Calu3 (cell line): ENCODE results near the gene CECR2. TPM values are rescaled to one million over a fixed set of nuclear protein-coding genes. Genes with fewer than 3 reads are reported as not detected.

Experiments
- BruUV-seq: library from RNA; stranded (reverse); fragments of 400-500 nt; replicated peaks from 2 replicates; lab custom pipeline; 2021; lab: Mats Ljungman, UMichigan
- CTCF ChIA-PET: fragments of 300-600 bp; sonication (Branson Sonifier 250); formaldehyde crosslinking; loops from one replicate; lab custom pipeline; 2022; ENCODE audit warnings: antibody characterized with exemption; lab: Charles Lee
- DNase-seq: peaks from one replicate; pipeline ENCODE4 v3.0.0; 2022
- H3K27ac Mint-ChIP-seq: one replicate; pipeline ENCODE4 v1.8.0; 2022; ENCODE audit warnings: mixed read lengths; ENCODE audit not compliant: unreplicated experiment
- H3K27me3 Mint-ChIP-seq: one replicate; pipeline ENCODE4 v1.8.0; 2022; ENCODE audit warnings: mixed read lengths; ENCODE audit not compliant: unreplicated experiment
- H3K36me3 Mint-ChIP-seq: one replicate; pipeline ENCODE4 v1.8.0; 2022; ENCODE audit warnings: mild to moderate bottlenecking, moderate library complexity, mixed read lengths; ENCODE audit not compliant: insufficient read depth, unreplicated experiment
- H3K4me1 Mint-ChIP-seq: one replicate; pipeline ENCODE4 v1.8.0; 2022; ENCODE audit warnings: mild to moderate bottlenecking, low read depth, mixed read lengths; ENCODE audit not compliant: unreplicated experiment
- H3K4me3 Mint-ChIP-seq: one replicate; pipeline ENCODE4 v1.8.0; 2022; ENCODE audit warnings: mild to moderate bottlenecking, low read depth, moderate library complexity, mixed read lengths; ENCODE audit not compliant: unreplicated experiment
- H3K9me3 Mint-ChIP-seq: one replicate; pipeline ENCODE4 v1.8.0; 2022; ENCODE audit warnings: low read depth, mixed read lengths; ENCODE audit not compliant: unreplicated experiment
- CTCF ChIP-seq: fragments of 200-600 bp; IDR thresholded peaks from one replicate; pipeline ENCODE4 v1.8.0; 2022; ENCODE audit warnings: antibody characterized with exemption; ENCODE audit not compliant: unreplicated experiment
- intact Hi-C: fragments of 100-400 bp; cut with micrococcal nuclease; formaldehyde crosslinking; loops from one replicate; pipeline ENCODE4 v1.10.0; 2022; ENCODE audit not compliant: unreplicated experiment
- total RNA-seq: library from RNA; stranded (reverse); gene quantifications from 2 replicates; pipeline ENCODE4 v1.2.3, GENCODE V29; 2022

Gene CECR2
- total RNA-seq, 1 experiment from 2014 or later, result 0.09 TPM

GRCh38 chr22:17578136-17578754 is 209.0 kb downstream of the CECR2 start:
- no peak for DNase-seq
- H3K27me3 Mint-ChIP-seq, result no peaks in the 10 kb centered on the region
- CTCF ChIA-PET, result interaction anchor here (0.7 kb wide), 1 partner anchor 45 kb away, joined by 5 read pairs; no protein-coding TSS in a partner anchor
- BruUV-seq, result no TSS peak
- H3K4me3 Mint-ChIP-seq, result no peak overlapping the region
- H3K9me3 Mint-ChIP-seq, result no peaks in the 10 kb centered on the region
- H3K4me1 Mint-ChIP-seq, result no peaks in the 10 kb centered on the region
- intact Hi-C loops, result no loop called here
- H3K36me3 Mint-ChIP-seq, result peaks cover 5% of the 10 kb centered on the region
- no peak overlapping the region for H3K27ac Mint-ChIP-seq
- no peak for TF ChIP-seq CTCF

GRCh38 chr22:17579535-17579981 is 210.3 kb downstream of the CECR2 start:
- intact Hi-C loops, result no loop called here
- BruUV-seq, result no TSS peak
- Mint-ChIP-seq H3K27me3 (no peaks in the 10 kb centered on the region), H3K4me3 (no peak overlapping the region), H3K4me1 (no peaks in the 10 kb centered on the region), H3K36me3 (peaks cover 5% of the 10 kb centered on the region), H3K27ac (no peak overlapping the region), H3K9me3 (no peaks in the 10 kb centered on the region)
- CTCF ChIA-PET, result no interaction called here
- TF ChIP-seq CTCF, result no peak
- no peak for DNase-seq

- Mint-ChIP-seq H3K36me3 (peaks cover 5% of the 10 kb centered on the region), H3K27ac (no peak overlapping the region), H3K9me3 (no peaks in the 10 kb centered on the region), H3K4me1 (no peaks in the 10 kb centered on the region), H3K27me3 (no peaks in the 10 kb centered on the region), H3K4me3 (no peak overlapping the region)
- intact Hi-C loops, result no loop called here
- no TSS peak for BruUV-seq
- no peak for TF ChIP-seq CTCF
- CTCF ChIA-PET, result interaction anchor here (0.6 kb wide), 1 partner anchor 38 kb away, joined by 3 read pairs; no protein-coding TSS in a partner anchor
- no peak for DNase-seq
Observed at GRCh38 chr22:17580441-17581031, 211.3 kb downstream of the CECR2 start.

DNA sequence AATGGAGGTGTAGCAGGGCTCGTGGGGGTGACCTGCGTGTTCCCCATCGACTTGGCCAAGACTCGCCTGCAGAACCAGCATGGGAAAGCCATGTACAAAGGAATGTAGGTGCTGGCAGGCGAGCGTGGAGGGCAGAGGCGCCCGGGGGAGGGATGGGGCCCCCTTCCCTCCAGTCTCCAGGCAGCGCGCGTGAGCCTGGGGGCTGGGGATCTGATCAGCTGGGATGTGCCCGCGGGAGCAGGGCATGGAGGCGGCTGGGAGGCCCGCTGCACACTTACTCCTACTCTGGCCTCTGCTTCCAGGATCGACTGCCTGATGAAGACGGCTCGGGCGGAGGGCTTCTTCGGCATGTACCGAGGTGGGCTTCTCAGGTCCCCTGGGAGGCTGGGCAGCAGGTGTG is 211.8 kb downstream of the CECR2 start:
- Mint-ChIP-seq H3K4me1 (no peaks in the 10 kb centered on the region), H3K4me3 (no peak overlapping the region), H3K36me3 (peaks cover 5% of the 10 kb centered on the region), H3K27me3 (no peaks in the 10 kb centered on the region), H3K27ac (no peak overlapping the region), H3K9me3 (no peaks in the 10 kb centered on the region)
- TF ChIP-seq CTCF, result no peak
- intact Hi-C loops, result no loop called here
- no peak for DNase-seq
- CTCF ChIA-PET, result no interaction called here
- BruUV-seq, result no TSS peak
